Measurements from ENCODE around the gene ADAD1. TPM values are rescaled to one million over a fixed set of nuclear protein-coding genes. Genes with fewer than 3 reads are reported as not detected.

Gene ADAD1
- total RNA-seq, 1 experiment from 2014 or later: not detected

DNA sequence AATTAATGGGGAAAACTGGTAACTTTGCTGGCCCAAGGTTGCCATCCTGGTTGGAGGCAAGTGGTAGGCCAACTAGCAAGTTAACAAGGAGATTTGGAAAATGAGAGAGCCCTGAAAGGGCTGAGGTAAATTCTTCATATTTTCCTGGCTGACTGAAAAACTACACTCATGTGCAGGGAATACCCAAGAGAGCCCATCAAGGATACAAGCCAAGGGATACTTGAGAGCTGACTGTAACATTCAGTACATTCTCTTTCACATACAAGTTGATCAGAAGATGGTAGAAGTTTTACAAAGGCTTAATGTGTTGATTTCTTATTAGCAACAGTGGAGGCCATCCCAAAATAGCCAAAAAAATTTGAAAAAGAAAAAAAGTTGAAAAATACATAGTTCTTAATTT lies 44.4 kb downstream of the ADAD1 start:
- ChIA-PET RAD21 (ENCODE audit: low non-redundant PET in 1 of 2, low total read pairs in 2 of 2, uncharacterized antibody in 2 of 2, unreplicated experiment in 2 of 2) (no interaction called here), POLR2A (no interaction called here), CTCF (no interaction called here)
- Histone ChIP-seq H3K4me2 (ENCODE audit: low read length) (no peak overlapping the region), H2AFZ (ENCODE audit: low read depth, low read length, poor library complexity, severe bottlenecking) (no peak overlapping the region), H3K36me3 (ENCODE audit: control insufficient read depth in 1 of 2, insufficient read depth in 2 of 2, low read length in 2 of 2) (no peaks in the 10 kb centered on the region), H3K4me1 (ENCODE audit: control insufficient read depth in 1 of 2, insufficient read depth in 2 of 2, low read length in 2 of 2) (no peaks in the 10 kb centered on the region), H3K9me3 (ENCODE audit: control insufficient read depth in 1 of 2, insufficient read depth in 1 of 2, low read depth in 1 of 2, low read length in 2 of 2) (no peaks in the 10 kb centered on the region), H3K27me3 (ENCODE audit: insufficient read depth, low read length) (no peaks in the 10 kb centered on the region), H3K4me3 (replicated peaks in 1 of 2; ENCODE audit: low read depth in 1 of 2, low read length in 2 of 2) (no peak overlapping the region), H3K27ac (ENCODE audit: low read depth, low read length) (no peak overlapping the region), H3K9ac (ENCODE audit: low read length) (no peak overlapping the region), H4K20me1 (ENCODE audit: insufficient read depth) (no peaks in the 10 kb centered on the region), H3K79me2 (ENCODE audit: insufficient read depth, low read length) (no peaks in the 10 kb centered on the region), H3K9me2 (ENCODE audit: insufficient read depth) (no peaks in the 10 kb centered on the region)
- no TSS peak for BruUV-seq (replicated peaks)
- intact Hi-C loops (cut with micrococcal nuclease): no loop called here
- no peak for ATAC-seq
- TF ChIP-seq POLR2A (IDR thresholded peaks at IDR 0.05; ENCODE audit: borderline replicate concordance, extremely low read depth, insufficient read depth, insufficient read length): no peak
- TF ChIP-seq ZNF274 (IDR thresholded peaks at IDR 0.05; ENCODE audit: low read depth, low read length): no peak
- no peak for TF ChIP-seq MAX (IDR thresholded peaks at IDR 0.05)
- TF ChIP-seq ELF1 (IDR thresholded peaks at IDR 0.05; ENCODE audit: borderline replicate concordance, low read depth): no peak
- no peak for TF ChIP-seq EZH2phosphoT487 (IDR thresholded peaks at IDR 0.05; ENCODE audit: borderline replicate concordance)
- no peak for TF ChIP-seq ZFX (IDR thresholded peaks at IDR 0.05)
- no peak for TF ChIP-seq SP1 (IDR thresholded peaks at IDR 0.05; ENCODE audit: low read depth)
- TF ChIP-seq CBX3 (IDR thresholded peaks at IDR 0.05; ENCODE audit: low read depth): no peak
- DNase-seq (ENCODE audit: low read depth, low spot score): no peak

DNA sequence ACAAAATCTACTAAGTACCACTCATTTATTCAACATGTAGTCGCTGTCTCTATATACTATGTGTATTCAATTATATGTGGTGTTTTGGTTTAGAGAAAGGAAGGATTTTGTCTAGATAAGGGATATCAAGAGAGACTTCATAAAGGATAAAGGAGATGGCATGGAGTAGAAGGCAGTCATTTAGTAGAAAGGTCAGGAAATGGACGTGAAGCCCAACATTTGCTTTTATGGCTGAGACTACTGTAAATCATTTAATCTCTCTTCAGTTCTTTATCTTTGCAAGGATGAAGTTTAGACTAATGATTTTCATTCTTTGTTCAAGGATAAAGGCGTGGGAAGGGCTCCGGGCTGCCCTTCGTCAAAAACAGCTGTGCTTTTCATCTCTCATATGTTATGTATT lies 52.5 kb downstream of the ADAD1 start:
- POLR2A ChIA-PET: no interaction called here
- Histone ChIP-seq H4K20me1 (ENCODE audit: insufficient read depth) (no peaks in the 10 kb centered on the region), H3K9ac (ENCODE audit: low read length) (no peak overlapping the region), H3K27ac (ENCODE audit: low read depth, low read length) (no peak overlapping the region), H3K79me2 (ENCODE audit: insufficient read depth, low read length) (no peaks in the 10 kb centered on the region), H3K4me2 (ENCODE audit: low read length) (no peak overlapping the region), H3K9me3 (ENCODE audit: control insufficient read depth in 1 of 2, insufficient read depth in 1 of 2, low read depth in 1 of 2, low read length in 2 of 2) (no peaks in the 10 kb centered on the region), H3K36me3 (ENCODE audit: control insufficient read depth in 1 of 2, insufficient read depth in 2 of 2, low read length in 2 of 2) (no peaks in the 10 kb centered on the region), H2AFZ (ENCODE audit: low read depth, low read length, poor library complexity, severe bottlenecking) (no peak overlapping the region), H3K9me2 (ENCODE audit: insufficient read depth) (peaks cover 3% of the 10 kb centered on the region; the same call in 1 of the 2 replicates), H3K4me1 (ENCODE audit: control insufficient read depth in 1 of 2, insufficient read depth in 2 of 2, low read length in 2 of 2) (no peaks in the 10 kb centered on the region), H3K27me3 (ENCODE audit: insufficient read depth, low read length) (no peaks in the 10 kb centered on the region), H3K4me3 (replicated peaks in 1 of 2; ENCODE audit: low read depth in 1 of 2, low read length in 2 of 2) (no peak overlapping the region)
- CTCF ChIA-PET: no interaction called here
- no peak for ATAC-seq
- RAD21 ChIA-PET (ENCODE audit: low non-redundant PET in 1 of 2, low total read pairs in 2 of 2, uncharacterized antibody in 2 of 2, unreplicated experiment in 2 of 2): no interaction called here
- BruUV-seq (replicated peaks): no TSS peak
- intact Hi-C loops (cut with micrococcal nuclease): no loop called here
- DNase-seq (ENCODE audit: low read depth, low spot score): no peak
- TF ChIP-seq POLR2AphosphoS5 (IDR thresholded peaks at IDR 0.05; ENCODE audit: low read depth, low read length) (no peak), REST (IDR thresholded peaks at IDR 0.05; ENCODE audit: low read depth) (no peak), SP1 (IDR thresholded peaks at IDR 0.05; ENCODE audit: low read depth) (no peak)

Measured in HCT116 (cell line).